Medulla oblongata (tissue), 1 donor: ENCODE measurements around the gene SRCIN1.
"Not testable (repeated sequence)": the region's sequence is repeated elsewhere in the genome, so short reads cannot be mapped to it uniquely, and the experiment has no call there.

ENCODE experiments used
- DNase-seq: peaks from one replicate; pipeline ENCODE4 v3.0.0-alpha.2; 2015; ENCODE audit errors: extremely low spot score

Gene SRCIN1

GRCh38 chr17:38605841-38606645 lies at the start of gene SRCIN1:
TSS of gene SRCIN1 (minus strand) at chr17:38605952. CDS start at chr17:38605705, 247 bp downstream.
- peak; percentile 67 for DNase-seq

- DNase-seq, result no peak
Observed at GRCh38 chr17:38654411-38655398, 49.0 kb upstream of the SRCIN1 start.

- no peak for DNase-seq
Observed at GRCh38 chr17:38653679-38654078, 47.9 kb upstream of the SRCIN1 start.

GRCh38 chr17:38653230-38653629 lies 47.5 kb upstream of the SRCIN1 start:
- DNase-seq, result no peak

GRCh38 chr17:38650653-38651173 lies 45.0 kb upstream of the SRCIN1 start:
- not testable (repeated sequence) for DNase-seq

- no peak for DNase-seq
Observed at GRCh38 chr17:38637951-38638350, 32.2 kb upstream of the SRCIN1 start.

- no peak for DNase-seq
Observed at GRCh38 chr17:38636054-38636453, 30.3 kb upstream of the SRCIN1 start.

GRCh38 chr17:38632334-38632733 lies 26.6 kb upstream of the SRCIN1 start:
- no peak for DNase-seq

- no peak for DNase-seq
Observed at GRCh38 chr17:38628441-38628840, 22.7 kb upstream of the SRCIN1 start.

- no peak for DNase-seq
Observed at GRCh38 chr17:38627957-38628356, 22.2 kb upstream of the SRCIN1 start.

GRCh38 chr17:38626606-38627226 lies 21.0 kb upstream of the SRCIN1 start:
- DNase-seq, result not testable (repeated sequence)

- no peak for DNase-seq
Observed at GRCh38 chr17:38625482-38625881, 19.7 kb upstream of the SRCIN1 start.

GRCh38 chr17:38624782-38625355 lies 19.1 kb upstream of the SRCIN1 start:
- DNase-seq, result not testable (repeated sequence)

- no peak for DNase-seq
Observed at GRCh38 chr17:38621538-38621937, 15.8 kb upstream of the SRCIN1 start.

GRCh38 chr17:38620551-38621277 lies 15.0 kb upstream of the SRCIN1 start:
- no peak for DNase-seq

- no peak for DNase-seq
Observed at GRCh38 chr17:38619937-38620550, 14.3 kb upstream of the SRCIN1 start.

GRCh38 chr17:38619451-38619795 lies 13.7 kb upstream of the SRCIN1 start:
- no peak for DNase-seq

- DNase-seq, result no peak
Observed at GRCh38 chr17:38617967-38618760, 12.4 kb upstream of the SRCIN1 start.

- no peak for DNase-seq
Observed at GRCh38 chr17:38617074-38617860, 11.5 kb upstream of the SRCIN1 start.
